ENCODE data around the gene KERA. TPM values are rescaled to one million over a fixed set of nuclear protein-coding genes. Genes with fewer than 3 reads are reported as not detected.

Gene KERA
- total RNA-seq, 6 experiments from 2014 or later = not detected

- ATAC-seq (no peak), DNase-seq (no peak)
- intact Hi-C loops (cut with DNase I) = no loop called here
- no peak overlapping the region for H3K4me3 ChIP-seq
- 20% methylated on average over 1 of the region's 1 CpG for WGBS (ENCODE audit: insufficient coverage, low coverage, low lambda C conversion rate, missing lambda C conversion rate)
- no peaks in the 10 kb centered on the region for H3K9me3 ChIP-seq
- H3K27ac ChIP-seq = no peak overlapping the region
- no peaks in the 10 kb centered on the region for H3K36me3 ChIP-seq
- no peaks in the 10 kb centered on the region for H3K27me3 ChIP-seq
- no peak for TF ChIP-seq POLR2A (IDR thresholded peaks at IDR 0.05)
- TF ChIP-seq CTCF (IDR thresholded peaks at IDR 0.05) = no peak
- H3K4me1 ChIP-seq = no peaks in the 10 kb centered on the region
These were observed 17.0 kb upstream of the KERA start for GRCh38 chr12:91074851-91075250.

GRCh38 chr12:91074154-91074709, 16.4 kb upstream of the KERA start:
- no peak for DNase-seq
- intact Hi-C loops (cut with DNase I) = no loop called here
- no peak overlapping the region for H3K4me3 ChIP-seq
- H3K27ac ChIP-seq = no peak overlapping the region
- H3K9me3 ChIP-seq = no peaks in the 10 kb centered on the region
- H3K27me3 ChIP-seq = no peaks in the 10 kb centered on the region
- H3K36me3 ChIP-seq = no peaks in the 10 kb centered on the region
- WGBS (ENCODE audit: insufficient coverage, low coverage, low lambda C conversion rate, missing lambda C conversion rate) = 64% methylated on average over 6 of the region's 6 CpGs
- TF ChIP-seq POLR2A (IDR thresholded peaks at IDR 0.05) (no peak), CTCF (IDR thresholded peaks at IDR 0.05) (no peak)
- ATAC-seq = no peak
- no peaks in the 10 kb centered on the region for H3K4me1 ChIP-seq

- no peaks in the 10 kb centered on the region for H3K36me3 ChIP-seq
- H3K9me3 ChIP-seq = no peaks in the 10 kb centered on the region
- ATAC-seq = no peak
- TF ChIP-seq CTCF (IDR thresholded peaks at IDR 0.05) (no peak), POLR2A (IDR thresholded peaks at IDR 0.05) (no peak)
- no peaks in the 10 kb centered on the region for H3K27me3 ChIP-seq
- H3K4me3 ChIP-seq = no peak overlapping the region
- no peak overlapping the region for H3K27ac ChIP-seq
- intact Hi-C loops (cut with DNase I) = no loop called here
- H3K4me1 ChIP-seq = no peaks in the 10 kb centered on the region
- no peak for DNase-seq
These were observed 15.6 kb upstream of the KERA start for GRCh38 chr12:91073426-91073825.

GRCh38 chr12:91072931-91073330, 15.1 kb upstream of the KERA start:
- no peak for DNase-seq
- 77% methylated on average over 2 of the region's 2 CpGs for WGBS (ENCODE audit: insufficient coverage, low coverage, low lambda C conversion rate, missing lambda C conversion rate)
- no peaks in the 10 kb centered on the region for H3K36me3 ChIP-seq
- intact Hi-C loops (cut with DNase I) = no loop called here
- H3K4me1 ChIP-seq = no peaks in the 10 kb centered on the region
- H3K27ac ChIP-seq = no peak overlapping the region
- TF ChIP-seq POLR2A (IDR thresholded peaks at IDR 0.05) (no peak), CTCF (IDR thresholded peaks at IDR 0.05) (no peak)
- H3K27me3 ChIP-seq = no peaks in the 10 kb centered on the region
- H3K4me3 ChIP-seq = no peak overlapping the region
- H3K9me3 ChIP-seq = no peaks in the 10 kb centered on the region
- ATAC-seq = no peak

- Histone ChIP-seq H3K36me3 (no peaks in the 10 kb centered on the region), H3K9me3 (no peaks in the 10 kb centered on the region), H3K27ac (no peak overlapping the region), H3K4me3 (no peak overlapping the region), H3K4me1 (no peaks in the 10 kb centered on the region), H3K27me3 (no peaks in the 10 kb centered on the region)
- ATAC-seq (no peak), DNase-seq (no peak)
- no peak for TF ChIP-seq POLR2A (IDR thresholded peaks at IDR 0.05)
- no peak for TF ChIP-seq CTCF (IDR thresholded peaks at IDR 0.05)
- intact Hi-C loops (cut with DNase I) = no loop called here
These were observed 13.1 kb upstream of the KERA start for GRCh38 chr12:91070936-91071335.

All from right lobe of liver (tissue), 6 donors.